ENCODE measurements around the gene IFT122. TPM values are rescaled to one million over a fixed set of nuclear protein-coding genes. Genes with fewer than 3 reads are reported as not detected.

The IFT122 gene
- total and polyA plus RNA-seq, 2 donors from 2014 or later = 18.4 to 59.2 TPM

- H3K4me1 ChIP-seq (ENCODE audit: control insufficient read depth in 2 of 3, insufficient read depth in 2 of 3, low read depth in 1 of 3, low read length in 3 of 3) = peaks cover 3 to 13% (median 3%) of the 10 kb centered on the region in 3 donors
Measured at GRCh38 chr3:129563332-129563731, 123.3 kb downstream of the IFT122 start.

GRCh38 chr3:129563850-129564535 lies 124.0 kb downstream of the IFT122 start:
- Histone ChIP-seq H3K9me3 (ENCODE audit: control insufficient read depth in 2 of 3, insufficient read depth in 1 of 3, low read length in 3 of 3) (no peaks in the 10 kb centered on the region), H3K4me1 (ENCODE audit: control insufficient read depth in 2 of 3, insufficient read depth in 2 of 3, low read depth in 1 of 3, low read length in 3 of 3) (peaks cover 1 to 13% (median 3%) of the 10 kb centered on the region in 3 donors), H3K9ac (ENCODE audit: low read length in 3 of 3) (no peak overlapping the region), H3K36me3 (ENCODE audit: control insufficient read depth in 2 of 3, insufficient read depth in 3 of 3, low read length in 3 of 3) (peaks cover 0 to 3% (median 0%) of the 10 kb centered on the region in 3 donors), H3K4me3 (ENCODE audit: low read length in 3 of 3) (no peak overlapping the region), H3K27me3 (ENCODE audit: control insufficient read depth, insufficient read depth, low read length) (no peaks in the 10 kb centered on the region), H3K27ac (ENCODE audit: low read depth in 2 of 2, low read length in 2 of 2) (no peak overlapping the region)
- DNase-seq = no peak
- TF ChIP-seq, protein P1, sequence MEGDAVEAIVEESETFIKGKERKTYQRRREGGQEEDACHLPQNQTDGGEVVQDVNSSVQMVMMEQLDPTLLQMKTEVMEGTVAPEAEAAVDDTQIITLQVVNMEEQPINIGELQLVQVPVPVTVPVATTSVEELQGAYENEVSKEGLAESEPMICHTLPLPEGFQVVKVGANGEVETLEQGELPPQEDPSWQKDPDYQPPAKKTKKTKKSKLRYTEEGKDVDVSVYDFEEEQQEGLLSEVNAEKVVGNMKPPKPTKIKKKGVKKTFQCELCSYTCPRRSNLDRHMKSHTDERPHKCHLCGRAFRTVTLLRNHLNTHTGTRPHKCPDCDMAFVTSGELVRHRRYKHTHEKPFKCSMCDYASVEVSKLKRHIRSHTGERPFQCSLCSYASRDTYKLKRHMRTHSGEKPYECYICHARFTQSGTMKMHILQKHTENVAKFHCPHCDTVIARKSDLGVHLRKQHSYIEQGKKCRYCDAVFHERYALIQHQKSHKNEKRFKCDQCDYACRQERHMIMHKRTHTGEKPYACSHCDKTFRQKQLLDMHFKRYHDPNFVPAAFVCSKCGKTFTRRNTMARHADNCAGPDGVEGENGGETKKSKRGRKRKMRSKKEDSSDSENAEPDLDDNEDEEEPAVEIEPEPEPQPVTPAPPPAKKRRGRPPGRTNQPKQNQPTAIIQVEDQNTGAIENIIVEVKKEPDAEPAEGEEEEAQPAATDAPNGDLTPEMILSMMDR (IDR thresholded peaks at IDR 0.05; ENCODE audit: borderline replicate concordance, extremely low read depth, insufficient read depth) = no peak
- no peak for FAIRE-seq
- intact Hi-C loops (cut with DNase I) = no loop called here

More at GRCh38 chr3:129563332-129563731, 123.3 kb downstream of the IFT122 start:
- no peaks in the 10 kb centered on the region for H3K9me3 ChIP-seq (ENCODE audit: control insufficient read depth in 2 of 3, insufficient read depth in 1 of 3, low read length in 3 of 3)
- TF ChIP-seq, protein P1 (IDR thresholded peaks at IDR 0.05; ENCODE audit: borderline replicate concordance, extremely low read depth, insufficient read depth) = no peak
- H3K27ac ChIP-seq (ENCODE audit: low read depth in 2 of 2, low read length in 2 of 2) = no peak overlapping the region
- FAIRE-seq = no peak
- intact Hi-C loops (cut with DNase I) = no loop called here
- no peak for DNase-seq
- no peaks in the 10 kb centered on the region for H3K27me3 ChIP-seq (ENCODE audit: control insufficient read depth, insufficient read depth, low read length)
- H3K9ac ChIP-seq (ENCODE audit: low read length in 3 of 3) = no peak overlapping the region
- no peak overlapping the region for H3K4me3 ChIP-seq (ENCODE audit: low read length in 3 of 3)
- H3K36me3 ChIP-seq (ENCODE audit: control insufficient read depth in 2 of 3, insufficient read depth in 3 of 3, low read length in 3 of 3) = peaks cover 0 to 3% (median 0%) of the 10 kb centered on the region in 3 donors

DNA sequence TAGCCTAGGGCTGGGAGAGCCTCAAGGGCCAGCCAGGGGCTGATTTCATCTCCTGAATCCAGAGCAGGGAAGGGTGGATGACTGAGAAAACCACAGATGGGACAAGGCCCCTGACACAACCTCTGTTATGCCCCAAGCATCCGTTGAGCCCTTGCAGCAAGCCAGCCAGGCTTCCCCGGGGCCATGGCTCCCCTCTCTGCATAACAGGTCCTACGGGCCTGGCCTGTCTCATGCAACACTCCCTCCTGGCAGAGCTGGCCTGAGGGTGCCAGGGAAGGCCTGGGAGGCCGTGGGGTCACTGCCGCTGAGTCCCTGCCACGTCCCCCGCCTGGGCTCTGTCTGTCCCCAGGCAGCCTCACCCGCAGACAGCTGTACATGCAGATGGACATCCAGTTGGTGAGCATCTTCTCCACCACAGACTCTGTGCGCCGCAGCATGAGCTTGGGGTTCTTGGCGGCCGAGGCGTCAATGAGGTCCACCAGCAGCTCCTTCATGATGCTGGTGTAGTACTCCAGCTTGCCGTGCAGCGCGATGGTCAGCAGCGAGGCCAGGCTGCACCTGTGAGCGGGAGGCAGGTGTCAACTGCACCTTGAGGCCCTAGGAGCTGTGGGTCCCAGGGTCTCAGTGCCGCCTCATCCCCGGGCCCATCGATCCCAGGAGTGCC lies 125.1 kb downstream of the IFT122 start:
- DNase-seq = no peak
- Histone ChIP-seq H3K9ac (ENCODE audit: low read length in 3 of 3) (no peak overlapping the region), H3K27me3 (ENCODE audit: control insufficient read depth, insufficient read depth, low read length) (no peaks in the 10 kb centered on the region), H3K4me1 (ENCODE audit: control insufficient read depth in 2 of 3, insufficient read depth in 2 of 3, low read depth in 1 of 3, low read length in 3 of 3) (peaks cover 0 to 11% (median 3%) of the 10 kb centered on the region in 3 donors), H3K4me3 (ENCODE audit: low read length in 3 of 3) (no peak overlapping the region), H3K9me3 (ENCODE audit: control insufficient read depth in 2 of 3, insufficient read depth in 1 of 3, low read length in 3 of 3) (no peaks in the 10 kb centered on the region), H3K36me3 (ENCODE audit: control insufficient read depth in 2 of 3, insufficient read depth in 3 of 3, low read length in 3 of 3) (peaks cover 0 to 3% (median 3%) of the 10 kb centered on the region in 3 donors), H3K27ac (ENCODE audit: low read depth in 2 of 2, low read length in 2 of 2) (no peak overlapping the region)
- TF ChIP-seq, protein P1 (IDR thresholded peaks at IDR 0.05; ENCODE audit: borderline replicate concordance, extremely low read depth, insufficient read depth) = no peak
- intact Hi-C loops (cut with DNase I) = no loop called here
- FAIRE-seq = no peak
